CD8-positive, alpha-beta memory T cell (primary cell): ENCODE measurements around the gene MRPL1. TPM values are rescaled to one million over a fixed set of nuclear protein-coding genes. Genes with fewer than 3 reads are reported as not detected.
"Not testable (repeated sequence)": the region's sequence is repeated elsewhere in the genome, so short reads cannot be mapped to it uniquely, and the experiment has no call there.

Source experiments
- CTCF ChIA-PET: fragments of 350-600 bp; sonication (Branson Sonifier 250); formaldehyde crosslinking; loops from one replicate; lab custom pipeline; 2021; ENCODE audit warnings: antibody characterized with exemption; lab: Charles Lee
- POLR2A ChIA-PET: fragments of 350-600 bp; sonication (Branson Sonifier 250); formaldehyde crosslinking; loops from one replicate; lab custom pipeline; 2021; ENCODE audit warnings: antibody characterized with exemption; lab: Charles Lee
- DNase-seq, 5 donors: peaks; one replicate each; pipeline versions ENCODE4 v3.0.0 to v3.0.0-alpha.2; 2020 to 2022; ENCODE audit warnings: mixed read lengths in 1 of 5
- H3K27ac ChIP-seq: one replicate; pipeline ENCODE4 v1.7.0; 2013; ENCODE audit warnings: low read depth, mild to moderate bottlenecking, low read length, moderate library complexity
- H3K27me3 ChIP-seq: 2 replicates; pipeline ENCODE4 v1.7.0; 2013; ENCODE audit warnings: low read length, mild to moderate bottlenecking; ENCODE audit not compliant: insufficient read depth, poor library complexity, severe bottlenecking
- H3K36me3 ChIP-seq: 2 replicates; pipeline ENCODE4 v1.7.0; 2013; ENCODE audit warnings: mild to moderate bottlenecking, low read length, moderate library complexity; ENCODE audit not compliant: insufficient read depth
- H3K4me1 ChIP-seq: 2 replicates; pipeline ENCODE4 v1.7.0; 2013; ENCODE audit warnings: mild to moderate bottlenecking, low read length, moderate library complexity; ENCODE audit not compliant: insufficient read depth
- H3K4me3 ChIP-seq: 2 replicates; pipeline ENCODE4 v1.7.0; 2013; ENCODE audit warnings: mild to moderate bottlenecking, low read length
- H3K9me3 ChIP-seq: 2 replicates; pipeline ENCODE4 v1.7.0; 2013; ENCODE audit warnings: mild to moderate bottlenecking, low read length
- H3K27ac Mint-ChIP-seq, 8 donors: one replicate each; pipeline ENCODE4 v1.8.0; 2020 to 2021; ENCODE audit warnings: mixed read lengths in 8 of 8, mild to moderate bottlenecking in 6 of 8, inconsistent platforms in 3 of 8, moderate library complexity in 3 of 8
- H3K27me3 Mint-ChIP-seq, 2 donors: one replicate each; pipeline ENCODE4 v1.8.0; 2020 to 2021; ENCODE audit warnings: mixed read lengths in 2 of 2, mild to moderate bottlenecking in 1 of 2, moderate library complexity in 1 of 2
- H3K36me3 Mint-ChIP-seq, 3 donors: one replicate each; pipeline ENCODE4 v1.8.0; 2020 to 2021; ENCODE audit warnings: mixed read lengths in 3 of 3, inconsistent platforms in 1 of 3, mild to moderate bottlenecking in 1 of 3
- H3K4me1 Mint-ChIP-seq, 3 donors: one replicate each; pipeline ENCODE4 v1.8.0; 2020 to 2021; ENCODE audit warnings: mixed read lengths in 3 of 3, inconsistent platforms in 1 of 3, mild to moderate bottlenecking in 1 of 3
- H3K4me3 Mint-ChIP-seq, 7 donors: one replicate each; pipeline ENCODE4 v1.8.0; 2020 to 2021; ENCODE audit warnings: mixed read lengths in 7 of 7, mild to moderate bottlenecking in 6 of 7, moderate library complexity in 4 of 7, inconsistent platforms in 2 of 7
- H3K9me3 Mint-ChIP-seq, 5 donors: one replicate each; pipeline ENCODE4 v1.8.0; 2020 to 2022; ENCODE audit warnings: mixed read lengths in 5 of 5, mild to moderate bottlenecking in 3 of 5, moderate library complexity in 2 of 5, inconsistent platforms in 1 of 5
- polyA plus RNA-seq: library from polyadenylated mRNA; unstranded; fragments of 300-500 nt; fragmentation: Illumina TruSeq; gene quantifications from one replicate; pipeline ENCODE4 v1.2.3, GENCODE V29; 2021
- total RNA-seq, 2 experiments: library from RNA; stranded (reverse); gene quantifications; one replicate each; pipeline ENCODE4 v1.2.3, GENCODE V29; 2021

The MRPL1 gene
- total and polyA plus RNA-seq, 3 experiments from 2014 or later, result 26.5 to 93.8 (median 88.4) TPM

DNA sequence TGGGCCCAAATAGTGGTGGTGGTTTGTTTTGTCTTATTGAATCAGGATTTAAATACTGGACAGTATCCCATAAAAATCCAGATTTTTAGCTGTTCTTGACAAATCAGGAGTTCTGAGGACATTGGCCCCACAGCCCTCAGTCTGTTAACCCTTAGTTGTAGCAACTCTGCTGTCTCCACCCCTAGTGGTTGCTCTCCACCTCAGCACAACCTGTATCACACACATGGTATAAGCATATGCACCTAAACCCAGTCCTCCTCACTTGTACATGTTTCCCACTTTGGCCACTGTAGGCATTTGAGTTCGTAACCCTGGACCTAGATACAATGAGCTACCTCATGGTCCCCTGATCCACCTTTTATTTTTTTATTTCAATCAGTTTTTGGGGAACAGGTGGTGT, 75.9 kb downstream of the MRPL1 start:
- no peak overlapping the region for H3K4me3 Mint-ChIP-seq
- H3K27ac ChIP-seq, result no peak overlapping the region
- H3K27me3 ChIP-seq, result no peaks in the 10 kb centered on the region
- H3K4me1 ChIP-seq, result no peaks in the 10 kb centered on the region
- H3K36me3 ChIP-seq, result no peaks in the 10 kb centered on the region
- H3K9me3 ChIP-seq, result no peaks in the 10 kb centered on the region
- POLR2A ChIA-PET, result no interaction called here
- CTCF ChIA-PET, result no interaction called here
- peaks cover 0 to 6% (median 3%) of the 10 kb centered on the region in 5 donors for H3K9me3 Mint-ChIP-seq
- H3K27me3 Mint-ChIP-seq, result peaks cover 0 to 2% of the 10 kb centered on the region in 2 donors
- peaks cover 16 to 31% (median 20%) of the 10 kb centered on the region in 3 donors for H3K4me1 Mint-ChIP-seq
- no peak for DNase-seq
- peak overlapping the region in 1 of 8 donors; percentile 72 for H3K27ac Mint-ChIP-seq
- H3K4me3 ChIP-seq, result no peak overlapping the region
- peaks cover 47 to 68% (median 62%) of the 10 kb centered on the region in 3 donors for H3K36me3 Mint-ChIP-seq

GRCh38 chr4:77945929-77946328, 83.3 kb downstream of the MRPL1 start:
- H3K4me3 Mint-ChIP-seq, H3K27ac Mint-ChIP-seq, CTCF ChIA-PET, H3K27me3 Mint-ChIP-seq, H3K27me3 ChIP-seq, H3K9me3 ChIP-seq, H3K4me3 ChIP-seq, H3K27ac ChIP-seq, POLR2A ChIA-PET, H3K4me1 ChIP-seq, DNase-seq, H3K36me3 ChIP-seq: not testable (repeated sequence)
- peaks cover 27 to 62% (median 48%) of the 10 kb centered on the region in 3 donors for H3K36me3 Mint-ChIP-seq
- H3K9me3 Mint-ChIP-seq, result peaks cover 8 to 18% (median 10%) of the 10 kb centered on the region in 5 donors
- H3K4me1 Mint-ChIP-seq, result peaks cover 11 to 20% (median 12%) of the 10 kb centered on the region in 3 donors

GRCh38 chr4:77950203-77950602, 87.6 kb downstream of the MRPL1 start:
- H3K27me3 Mint-ChIP-seq, result no peaks in the 10 kb centered on the region
- ChIA-PET POLR2A (no interaction called here), CTCF (no interaction called here)
- peaks cover 8 to 64% (median 19%) of the 10 kb centered on the region in 3 donors for H3K36me3 Mint-ChIP-seq
- Histone ChIP-seq H3K27ac (no peak overlapping the region), H3K27me3 (no peaks in the 10 kb centered on the region), H3K4me3 (no peak overlapping the region), H3K36me3 (peaks cover 4% of the 10 kb centered on the region), H3K4me1 (no peaks in the 10 kb centered on the region), H3K9me3 (peaks cover 5% of the 10 kb centered on the region)
- no peak for DNase-seq
- peaks cover 6 to 9% (median 8%) of the 10 kb centered on the region in 5 donors for H3K9me3 Mint-ChIP-seq
- H3K4me3 Mint-ChIP-seq, result no peak overlapping the region
- no peak overlapping the region for H3K27ac Mint-ChIP-seq
- H3K4me1 Mint-ChIP-seq, result no peaks in the 10 kb centered on the region

DNA sequence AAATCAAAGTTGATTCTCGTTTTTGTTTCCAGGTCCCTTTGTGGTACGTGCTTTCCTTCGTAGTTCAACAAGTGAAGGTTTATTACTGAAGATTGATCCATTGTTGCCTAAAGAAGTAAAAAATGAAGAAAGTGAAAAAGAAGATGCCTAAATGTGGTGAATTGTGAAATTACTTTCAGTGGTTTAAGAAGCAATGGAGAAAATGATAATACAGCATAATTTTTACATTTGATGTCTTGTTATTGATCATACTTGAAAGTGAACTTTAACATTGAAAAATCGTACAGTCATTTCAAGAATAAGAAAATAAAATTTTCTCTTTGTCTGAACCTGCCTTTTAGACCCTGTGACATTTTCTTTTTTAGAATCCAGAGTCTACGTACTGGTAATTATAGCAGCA, 89.8 kb downstream of the MRPL1 start:
- H3K36me3 Mint-ChIP-seq, result peaks cover 0 to 50% (median 12%) of the 10 kb centered on the region in 3 donors
- Histone ChIP-seq H3K36me3 (peaks cover 4% of the 10 kb centered on the region), H3K27ac (no peak overlapping the region), H3K4me3 (no peak overlapping the region), H3K4me1 (no peaks in the 10 kb centered on the region), H3K27me3 (no peaks in the 10 kb centered on the region), H3K9me3 (no peaks in the 10 kb centered on the region)
- no peaks in the 10 kb centered on the region for H3K4me1 Mint-ChIP-seq
- H3K27me3 Mint-ChIP-seq, result no peaks in the 10 kb centered on the region
- H3K27ac Mint-ChIP-seq, result no peak overlapping the region
- ChIA-PET CTCF (no interaction called here), POLR2A (no interaction called here)
- no peak for DNase-seq
- H3K9me3 Mint-ChIP-seq, result no peaks in the 10 kb centered on the region
- no peak overlapping the region for H3K4me3 Mint-ChIP-seq

DNA sequence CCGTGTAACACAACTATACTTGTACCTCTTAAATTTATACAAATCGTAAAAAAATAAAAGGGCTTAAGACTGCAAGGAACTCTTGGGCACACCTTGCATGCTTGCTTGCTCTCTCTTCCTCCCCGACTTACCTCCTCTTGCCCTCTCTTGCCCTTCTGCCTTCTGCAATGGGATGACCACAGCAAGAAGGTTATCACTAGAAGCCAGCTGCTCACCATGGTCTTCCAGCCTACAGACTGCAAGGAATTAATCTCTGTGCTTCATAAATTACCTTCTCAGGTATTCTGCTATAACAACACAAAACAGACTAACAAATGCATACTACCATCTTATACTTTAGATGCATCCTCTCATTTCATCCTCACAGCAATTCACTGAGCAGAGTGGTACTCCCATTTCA, 92.1 kb downstream of the MRPL1 start:
- no peak overlapping the region for H3K4me3 Mint-ChIP-seq
- Histone ChIP-seq H3K27ac (no peak overlapping the region), H3K4me3 (no peak overlapping the region), H3K4me1 (no peaks in the 10 kb centered on the region), H3K36me3 (peaks cover 4% of the 10 kb centered on the region), H3K9me3 (no peaks in the 10 kb centered on the region), H3K27me3 (no peaks in the 10 kb centered on the region)
- H3K36me3 Mint-ChIP-seq, result peaks cover 0 to 43% (median 12%) of the 10 kb centered on the region in 3 donors
- no peaks in the 10 kb centered on the region for H3K27me3 Mint-ChIP-seq
- peak overlapping the region in 3 of 8 donors; percentile 0 to 28 (median 17) for H3K27ac Mint-ChIP-seq
- CTCF ChIA-PET, result no interaction called here
- no peaks in the 10 kb centered on the region for H3K9me3 Mint-ChIP-seq
- H3K4me1 Mint-ChIP-seq, result no peaks in the 10 kb centered on the region
- DNase-seq, result no peak
- POLR2A ChIA-PET, result no interaction called here

- no peaks in the 10 kb centered on the region for H3K27me3 Mint-ChIP-seq
- H3K4me1 ChIP-seq, result no peaks in the 10 kb centered on the region
- ChIA-PET POLR2A (no interaction called here), CTCF (no interaction called here)
- no peaks in the 10 kb centered on the region for H3K27me3 ChIP-seq
- H3K4me3 ChIP-seq, result no peak overlapping the region
- no peak for DNase-seq
- H3K4me1 Mint-ChIP-seq, result peaks cover 0 to 2% (median 0%) of the 10 kb centered on the region in 3 donors
- no peak overlapping the region for H3K27ac ChIP-seq
- H3K36me3 Mint-ChIP-seq, result peaks cover 0 to 28% (median 4%) of the 10 kb centered on the region in 3 donors
- peak overlapping the region in 1 of 8 donors; percentile 8 for H3K27ac Mint-ChIP-seq
- H3K9me3 Mint-ChIP-seq, result no peaks in the 10 kb centered on the region
- H3K9me3 ChIP-seq, result no peaks in the 10 kb centered on the region
- no peak overlapping the region for H3K4me3 Mint-ChIP-seq
- no peaks in the 10 kb centered on the region for H3K36me3 ChIP-seq
Observed at GRCh38 chr4:77956917-77957316, 94.3 kb downstream of the MRPL1 start.

DNA sequence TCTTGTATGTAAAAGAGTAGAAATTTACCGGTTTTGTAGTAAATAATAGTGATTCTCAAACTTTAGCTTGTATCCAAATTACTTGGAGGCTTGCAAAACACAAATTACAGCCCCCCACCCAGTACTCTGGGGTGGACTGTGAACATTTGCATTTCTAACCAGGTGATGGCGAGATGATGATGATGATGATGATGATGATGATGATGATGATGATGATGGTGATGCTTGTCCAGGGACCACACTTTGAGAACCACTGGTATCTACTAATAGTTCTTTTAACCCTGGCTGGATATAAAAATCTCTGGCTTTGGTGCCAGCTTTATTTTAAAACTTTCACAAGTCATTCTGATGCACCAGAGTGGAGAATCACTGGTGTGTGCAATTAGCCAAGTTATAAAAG, 96.3 kb downstream of the MRPL1 start:
- H3K27ac ChIP-seq, result no peak overlapping the region

DNA sequence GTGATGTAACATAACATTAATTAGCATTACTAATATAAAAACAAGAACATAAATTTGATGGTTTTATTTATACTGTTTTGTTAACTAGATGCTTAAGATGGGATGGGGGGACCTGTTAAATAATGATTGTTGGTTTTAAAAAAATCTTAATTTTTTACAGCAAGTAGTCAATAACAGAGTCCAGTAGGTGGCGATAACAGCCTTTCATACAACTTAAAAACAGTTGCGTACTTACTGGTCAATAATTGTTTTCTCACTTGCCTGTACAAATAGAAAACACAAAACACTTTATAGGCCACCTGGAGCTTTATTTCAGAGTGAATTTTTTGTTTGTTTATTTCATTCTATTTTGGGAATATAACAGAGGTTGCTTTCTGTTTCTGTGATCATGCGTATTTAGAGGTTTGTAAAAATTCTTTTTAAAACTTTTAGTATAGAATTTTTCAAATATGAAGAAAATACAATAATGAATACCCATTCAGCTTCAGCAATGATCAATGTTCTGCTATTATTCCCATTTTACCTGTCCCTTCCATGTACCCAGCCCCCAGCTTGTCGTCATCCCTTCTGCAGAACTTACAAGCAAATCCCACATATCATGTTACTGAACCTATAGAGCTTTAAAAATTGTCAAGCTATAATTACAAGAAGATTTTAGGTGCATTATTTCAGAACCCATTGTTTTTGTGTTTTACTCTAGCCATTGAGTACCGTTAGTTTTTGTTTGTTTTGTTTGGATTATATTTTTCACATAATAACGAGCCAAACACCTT, 97.1 kb downstream of the MRPL1 start:
- ChIA-PET CTCF (no interaction called here), POLR2A (no interaction called here)
- Mint-ChIP-seq H3K36me3 (peaks cover 0 to 5% (median 0%) of the 10 kb centered on the region in 3 donors), H3K9me3 (no peaks in the 10 kb centered on the region), H3K27ac (no peak overlapping the region), H3K4me1 (peaks cover 0 to 4% (median 2%) of the 10 kb centered on the region in 3 donors), H3K4me3 (no peak overlapping the region), H3K27me3 (no peaks in the 10 kb centered on the region)
- peak in 2 of 5 donors; percentile 6 to 11 for DNase-seq
- H3K27ac ChIP-seq, result no peak overlapping the region
- H3K27me3 ChIP-seq, result no peaks in the 10 kb centered on the region
- H3K4me1 ChIP-seq, result no peaks in the 10 kb centered on the region
- no peak overlapping the region for H3K4me3 ChIP-seq
- no peaks in the 10 kb centered on the region for H3K9me3 ChIP-seq
- H3K36me3 ChIP-seq, result no peaks in the 10 kb centered on the region

More for the DNA sequence above, 96.3 kb downstream of the MRPL1 start:
- ChIA-PET POLR2A (no interaction called here), CTCF (no interaction called here)
- DNase-seq, result no peak
- Mint-ChIP-seq H3K36me3 (peaks cover 0 to 12% (median 0%) of the 10 kb centered on the region in 3 donors), H3K9me3 (no peaks in the 10 kb centered on the region), H3K4me3 (no peak overlapping the region), H3K27me3 (no peaks in the 10 kb centered on the region), H3K4me1 (peaks cover 0 to 4% (median 2%) of the 10 kb centered on the region in 3 donors), H3K27ac (peak overlapping the region in 1 of 8 donors; percentile 17)
- H3K4me3 ChIP-seq, result no peak overlapping the region
- no peaks in the 10 kb centered on the region for H3K27me3 ChIP-seq
- H3K4me1 ChIP-seq, result no peaks in the 10 kb centered on the region
- H3K36me3 ChIP-seq, result no peaks in the 10 kb centered on the region
- H3K9me3 ChIP-seq, result no peaks in the 10 kb centered on the region
